ENCODE data around the gene GCFC2. TPM values are rescaled to one million over a fixed set of nuclear protein-coding genes. Genes with fewer than 3 reads are reported as not detected.

The GCFC2 gene
- total and polyA plus RNA-seq, 2 of the 13 experiments (the other 11 are each of a cell fraction or from before 2014, with no cell fraction given) = 26.8 to 49.0 TPM

- TF ChIP-seq HINFP (CRISPR knock-in tag; IDR thresholded peaks at IDR 0.05; ENCODE audit: low read depth) (0 out of 2 replicates have a peak, but pooled peaks have one; percentile 34), ATAD3A (CRISPR knock-in tag; IDR thresholded peaks at IDR 0.05) (no peak), ZNF446 (CRISPR knock-in tag; IDR thresholded peaks at IDR 0.05) (peak; percentile 95), SP2 (CRISPR knock-in tag; IDR thresholded peaks at IDR 0.05) (no peak), ZNF296 (CRISPR knock-in tag; conservative IDR thresholded peaks at IDR 0.05) (no peak), BATF2 (CRISPR knock-in tag; IDR thresholded peaks at IDR 0.05) (0 out of 2 replicates have a peak, but pooled peaks have one; percentile 62), ZNF652 (CRISPR knock-in tag; IDR thresholded peaks at IDR 0.05; ENCODE audit: borderline replicate concordance, low read depth) (peak; percentile 25; the same call in 1 of the 2 replicates), ZBTB43 (CRISPR knock-in tag; conservative IDR thresholded peaks at IDR 0.05) (0 out of 2 replicates have a peak, but pooled peaks have one; percentile 44), ZFP36L2 (CRISPR knock-in tag; IDR thresholded peaks at IDR 0.05) (no peak), ZNF576 (CRISPR knock-in tag; IDR thresholded peaks at IDR 0.05) (no peak), REL (CRISPR knock-in tag; conservative IDR thresholded peaks at IDR 0.05) (peak; percentile 83; the same call in 1 of the 2 replicates), MXD3 (CRISPR knock-in tag; IDR thresholded peaks at IDR 0.05) (peak; percentile 97), ZNF546 (CRISPR knock-in tag; conservative IDR thresholded peaks at IDR 0.05) (peak; percentile 94), ZNF431 (CRISPR knock-in tag; IDR thresholded peaks at IDR 0.05; ENCODE audit: borderline replicate concordance, low read depth) (no peak; the same call in 1 of the 2 replicates), POLR2AphosphoS5 (IDR thresholded peaks at IDR 0.05; ENCODE audit: low read depth, low read length) (peak; percentile 83), TSC22D2 (CRISPR knock-in tag; IDR thresholded peaks at IDR 0.05; ENCODE audit: borderline replicate concordance) (0 out of 2 replicates have a peak, but pooled peaks have one; percentile 66), AFF4 (CRISPR knock-in tag; IDR thresholded peaks at IDR 0.05) (0 out of 2 replicates have a peak, but pooled peaks have one; percentile 63), MTF2 (CRISPR knock-in tag; IDR thresholded peaks at IDR 0.05; ENCODE audit: borderline replicate concordance) (no peak), PAF1 (CRISPR knock-in tag; IDR thresholded peaks at IDR 0.05) (no peak), ZNF850 (CRISPR knock-in tag; conservative IDR thresholded peaks at IDR 0.05) (peak; percentile 49; the same call in 1 of the 2 replicates), MEF2D (CRISPR knock-in tag; IDR thresholded peaks at IDR 0.05) (peak; percentile 78)
Observed at GRCh38 chr2:75646583-75647425, 63.9 kb downstream of the GCFC2 start, which contains the start of gene MRPL19 (continued).
